Smooth muscle cell (in vitro differentiated cells): Measurements from ENCODE around the gene GTF2A1. TPM values are rescaled to one million over a fixed set of nuclear protein-coding genes. Genes with fewer than 3 reads are reported as not detected.

Source experiments
- DNase-seq: peaks from one replicate; lab custom pipeline; 2025; ENCODE audit not compliant: unreplicated experiment; lab: John Stamatoyannopoulos, UW
- H2AFZ ChIP-seq: fragments of 200-600 bp; sonication (generic); 2 replicates; pipeline ENCODE4 v1.6.0; 2016; ENCODE audit warnings: antibody characterized with exemption, low read depth, mild to moderate bottlenecking
- H3F3A ChIP-seq: fragments of 200-600 bp; sonication (generic); 2 replicates; pipeline ENCODE4 v1.6.0; 2017; ENCODE audit warnings: antibody characterized with exemption, low read depth
- H3K27ac ChIP-seq: fragments of 200-600 bp; sonication (generic); 2 replicates; pipeline ENCODE4 v1.5.1; 2016; ENCODE audit warnings: low read depth, mild to moderate bottlenecking
- H3K27me3 ChIP-seq: fragments of 200-600 bp; sonication (generic); 2 replicates; pipeline ENCODE4 v1.6.1; 2016; ENCODE audit warnings: low read depth, mild to moderate bottlenecking
- H3K36me3 ChIP-seq: fragments of 200-600 bp; sonication (generic); 2 replicates; pipeline ENCODE4 v1.5.1; 2016; ENCODE audit warnings: low read depth
- H3K4me1 ChIP-seq: fragments of 200-600 bp; sonication (generic); 2 replicates; pipeline ENCODE4 v1.5.1; 2016; ENCODE audit warnings: low read depth
- H3K4me2 ChIP-seq: fragments of 200-600 bp; sonication (generic); 2 replicates; pipeline ENCODE4 v1.6.0; 2016; ENCODE audit warnings: mild to moderate bottlenecking
- H3K4me3 ChIP-seq: fragments of 200-600 bp; sonication (generic); 2 replicates; pipeline ENCODE4 v1.5.1; 2016; ENCODE audit warnings: mild to moderate bottlenecking
- H3K79me2 ChIP-seq: fragments of 200-600 bp; sonication (generic); 2 replicates; pipeline ENCODE4 v1.6.0; 2016; ENCODE audit warnings: low read depth, mild to moderate bottlenecking
- H3K9ac ChIP-seq: fragments of 200-600 bp; sonication (generic); 2 replicates; pipeline ENCODE4 v1.6.0; 2016; ENCODE audit warnings: low read depth
- H3K9me3 ChIP-seq: fragments of 200-600 bp; sonication (generic); replicated peaks from 2 replicates; pipeline ENCODE4 v1.5.1; 2016; ENCODE audit warnings: low read depth
- H4K20me1 ChIP-seq: fragments of 200-600 bp; sonication (generic); 2 replicates; pipeline ENCODE4 v1.6.0; 2016; ENCODE audit warnings: low read depth
- CTCF ChIP-seq: fragments of 200-600 bp; sonication (generic); IDR thresholded peaks from 2 replicates; pipeline ENCODE4 v1.5.1; 2017; ENCODE audit warnings: borderline replicate concordance, mild to moderate bottlenecking, antibody characterized with exemption; ENCODE audit not compliant: insufficient read depth, poor library complexity, severe bottlenecking
- WGBS: methylation state at CpG from one replicate; pipeline ENCODE4 v1.1.7; 2016; ENCODE audit warnings: low lambda C conversion rate; 5-methylcytosine and 5-hydroxymethylcytosine counted together
- polyA plus RNA-seq: library from polyadenylated mRNA; unstranded; fragments of >200 nt; fragmentation: Nextera tagmentation; extraction: Ambion mirVana; gene quantifications from 2 replicates; pipeline ENCODE4 v1.2.1, GENCODE V29; 2016
- total RNA-seq: library from RNA; depleted of rRNA; stranded (reverse); fragments of >200 nt; gene quantifications from 2 replicates; pipeline ENCODE4 v1.2.3, GENCODE V29; 2014

The GTF2A1 gene
- total and polyA plus RNA-seq, 2 experiments from 2014 or later: 4.7 to 39.4 TPM

GRCh38 chr14:81170104-81170828, 50.5 kb downstream of the GTF2A1 start:
- peak overlapping the region; percentile 65 for H3K4me3 ChIP-seq
- DNase-seq: peak; percentile 73
- peak; percentile 90 for TF ChIP-seq CTCF
- 1% methylated on average over 28 of the region's 28 CpGs for WGBS
- no peaks in the 10 kb centered on the region for H4K20me1 ChIP-seq
- H3F3A ChIP-seq: no peaks in the 10 kb centered on the region
- peak overlapping the region; percentile 76 for H3K9ac ChIP-seq
- peak overlapping the region; percentile 94 for H3K4me2 ChIP-seq
- no peaks in the 10 kb centered on the region for H3K36me3 ChIP-seq
- peak overlapping the region; percentile 85 for H3K27ac ChIP-seq
- H3K4me1 ChIP-seq: peaks cover 5% of the 10 kb centered on the region
- H3K79me2 ChIP-seq: no peaks in the 10 kb centered on the region
- H3K27me3 ChIP-seq: no peaks in the 10 kb centered on the region
- H3K9me3 ChIP-seq: no peaks in the 10 kb centered on the region
- H2AFZ ChIP-seq: peak overlapping the region; percentile 87

- H4K20me1 ChIP-seq: no peaks in the 10 kb centered on the region
- no peaks in the 10 kb centered on the region for H3K9me3 ChIP-seq
- H3K4me1 ChIP-seq: peaks cover 5% of the 10 kb centered on the region
- H3K36me3 ChIP-seq: no peaks in the 10 kb centered on the region
- H3K27ac ChIP-seq: no peak overlapping the region
- peak overlapping the region; percentile 76 for H3K9ac ChIP-seq
- 33% methylated on average over 10 of the region's 10 CpGs for WGBS
- no peaks in the 10 kb centered on the region for H3F3A ChIP-seq
- H3K4me2 ChIP-seq: peak overlapping the region; percentile 94
- H2AFZ ChIP-seq: peak overlapping the region; percentile 87
- no peak for DNase-seq
- no peaks in the 10 kb centered on the region for H3K79me2 ChIP-seq
- H3K27me3 ChIP-seq: no peaks in the 10 kb centered on the region
- no peak for TF ChIP-seq CTCF
- peak overlapping the region; percentile 65 for H3K4me3 ChIP-seq
Observed at GRCh38 chr14:81169711-81170103, 51.1 kb downstream of the GTF2A1 start.

- H3K36me3 ChIP-seq: no peaks in the 10 kb centered on the region
- H3K27ac ChIP-seq: no peak overlapping the region
- DNase-seq: no peak
- peak overlapping the region; percentile 87 for H2AFZ ChIP-seq
- H3K27me3 ChIP-seq: no peaks in the 10 kb centered on the region
- H4K20me1 ChIP-seq: no peaks in the 10 kb centered on the region
- H3F3A ChIP-seq: no peaks in the 10 kb centered on the region
- WGBS: 85% methylated on average over 4 of the region's 4 CpGs
- peaks cover 5% of the 10 kb centered on the region for H3K4me1 ChIP-seq
- peak overlapping the region; percentile 94 for H3K4me2 ChIP-seq
- no peaks in the 10 kb centered on the region for H3K79me2 ChIP-seq
- no peak for TF ChIP-seq CTCF
- H3K9ac ChIP-seq: peak overlapping the region; percentile 76
- H3K4me3 ChIP-seq: peak overlapping the region; percentile 65
- no peaks in the 10 kb centered on the region for H3K9me3 ChIP-seq
Observed at GRCh38 chr14:81169267-81169666, 51.5 kb downstream of the GTF2A1 start.

GRCh38 chr14:81166121-81166520, 54.6 kb downstream of the GTF2A1 start:
- H4K20me1 ChIP-seq: no peaks in the 10 kb centered on the region
- no peak overlapping the region for H3K4me3 ChIP-seq
- TF ChIP-seq CTCF: no peak
- H3F3A ChIP-seq: no peaks in the 10 kb centered on the region
- H3K27me3 ChIP-seq: no peaks in the 10 kb centered on the region
- no peaks in the 10 kb centered on the region for H3K36me3 ChIP-seq
- H3K4me2 ChIP-seq: no peak overlapping the region
- H3K9me3 ChIP-seq: no peaks in the 10 kb centered on the region
- H3K27ac ChIP-seq: no peak overlapping the region
- no peak overlapping the region for H3K9ac ChIP-seq
- 82% methylated on average over 2 of the region's 2 CpGs for WGBS
- no peak overlapping the region for H2AFZ ChIP-seq
- peaks cover 5% of the 10 kb centered on the region for H3K4me1 ChIP-seq
- H3K79me2 ChIP-seq: no peaks in the 10 kb centered on the region
- DNase-seq: no peak
